ENCODE data around the gene NAA15. TPM values are rescaled to one million over a fixed set of nuclear protein-coding genes. Genes with fewer than 3 reads are reported as not detected.
"Not testable (repeated sequence)": the region's sequence is repeated elsewhere in the genome, so short reads cannot be mapped to it uniquely, and the experiment has no call there.

The NAA15 gene
- total and polyA plus RNA-seq, 4 donors, result 6.7 to 18.2 (median 11.1) TPM

GRCh38 chr4:139461022-139461628, 159.8 kb downstream of the NAA15 start:
- DNase-seq (ENCODE audit: low spot score), result no peak
- Histone ChIP-seq H3K4me3 (ENCODE audit: low read depth in 1 of 3, low read length in 3 of 3) (no peak overlapping the region), H3K36me3 (ENCODE audit: control insufficient read depth in 4 of 4, insufficient read depth in 3 of 4, low read depth in 1 of 4, low read length in 3 of 4) (peaks cover 0 to 3% (median 2%) of the 10 kb centered on the region in 4 donors), H3K27me3 (ENCODE audit: control insufficient read depth in 4 of 4, insufficient read depth in 4 of 4, low read length in 3 of 4) (no peaks in the 10 kb centered on the region), H3K4me1 (ENCODE audit: control insufficient read depth in 4 of 4, insufficient read depth in 4 of 4, low read length in 3 of 4) (peaks cover 4 to 30% (median 16%) of the 10 kb centered on the region in 4 donors), H3K9ac (ENCODE audit: low read depth in 1 of 2, low read length in 2 of 2) (no peak overlapping the region), H3K9me3 (ENCODE audit: control insufficient read depth in 4 of 4, low read length in 3 of 4) (no peaks in the 10 kb centered on the region), H3K27ac (ENCODE audit: low read depth in 1 of 2, low read length in 2 of 2) (no peak overlapping the region)
- no peak for TF ChIP-seq EGR1 (IDR thresholded peaks at IDR 0.05; ENCODE audit: low read depth in 2 of 2)
- WGBS, result 77% methylated on average over 5 of the region's 5 CpGs

- 98% methylated on average over 5 of the region's 5 CpGs for WGBS
Measured at GRCh38 chr4:139464512-139464911, 163.2 kb downstream of the NAA15 start.

DNA sequence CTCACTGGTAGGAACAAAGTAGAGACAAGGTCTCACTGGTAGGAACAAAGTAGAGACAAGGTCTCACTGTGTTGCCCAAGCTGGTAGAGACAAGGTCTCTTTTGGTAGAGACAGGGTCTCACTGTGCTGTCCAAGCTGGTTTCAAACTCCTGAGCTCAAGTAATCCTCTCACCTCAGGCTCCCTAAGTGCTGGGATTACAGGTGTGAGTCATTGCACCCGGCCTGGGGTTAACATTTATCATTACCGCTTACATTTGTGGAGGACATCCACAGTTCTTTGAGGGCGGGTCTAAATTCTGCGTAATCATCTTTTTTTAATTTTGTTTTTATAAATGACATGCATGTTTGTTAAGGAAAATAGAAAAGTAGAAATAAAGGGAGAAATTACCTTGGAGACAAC, 164.6 kb downstream of the NAA15 start:
- 79% methylated on average over 4 of the region's 4 CpGs for WGBS
- TF ChIP-seq FOXA2 (IDR thresholded peaks at IDR 0.05), result no peak
- no peak for TF ChIP-seq GABPA (IDR thresholded peaks at IDR 0.05 in 1 of 2, conservative IDR thresholded peaks at IDR 0.05 in 1 of 2)
- no peak for TF ChIP-seq TAF1 (conservative IDR thresholded peaks at IDR 0.05)
- TF ChIP-seq HNF4A (conservative IDR thresholded peaks at IDR 0.05), result no peak
- TF ChIP-seq, protein P1, sequence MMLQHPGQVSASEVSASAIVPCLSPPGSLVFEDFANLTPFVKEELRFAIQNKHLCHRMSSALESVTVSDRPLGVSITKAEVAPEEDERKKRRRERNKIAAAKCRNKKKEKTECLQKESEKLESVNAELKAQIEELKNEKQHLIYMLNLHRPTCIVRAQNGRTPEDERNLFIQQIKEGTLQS (IDR thresholded peaks at IDR 0.05), result no peak
- no peak for TF ChIP-seq FOXA1 (IDR thresholded peaks at IDR 0.05)
- TF ChIP-seq JUND (IDR thresholded peaks at IDR 0.05), result no peak
- no peak for TF ChIP-seq NR2F2 (IDR thresholded peaks at IDR 0.05)
- TF ChIP-seq EGR1 (IDR thresholded peaks at IDR 0.05; ENCODE audit: low read depth in 2 of 2), result no peak
- no peak for TF ChIP-seq ZBTB33 (IDR thresholded peaks at IDR 0.05)
- TF ChIP-seq RAD21 (IDR thresholded peaks at IDR 0.05), result no peak
- no peak for TF ChIP-seq RXRA (IDR thresholded peaks at IDR 0.05)
- no peak for TF ChIP-seq REST (IDR thresholded peaks at IDR 0.05)
- no peak for TF ChIP-seq YY1 (IDR thresholded peaks at IDR 0.05)
- TF ChIP-seq, protein P2, sequence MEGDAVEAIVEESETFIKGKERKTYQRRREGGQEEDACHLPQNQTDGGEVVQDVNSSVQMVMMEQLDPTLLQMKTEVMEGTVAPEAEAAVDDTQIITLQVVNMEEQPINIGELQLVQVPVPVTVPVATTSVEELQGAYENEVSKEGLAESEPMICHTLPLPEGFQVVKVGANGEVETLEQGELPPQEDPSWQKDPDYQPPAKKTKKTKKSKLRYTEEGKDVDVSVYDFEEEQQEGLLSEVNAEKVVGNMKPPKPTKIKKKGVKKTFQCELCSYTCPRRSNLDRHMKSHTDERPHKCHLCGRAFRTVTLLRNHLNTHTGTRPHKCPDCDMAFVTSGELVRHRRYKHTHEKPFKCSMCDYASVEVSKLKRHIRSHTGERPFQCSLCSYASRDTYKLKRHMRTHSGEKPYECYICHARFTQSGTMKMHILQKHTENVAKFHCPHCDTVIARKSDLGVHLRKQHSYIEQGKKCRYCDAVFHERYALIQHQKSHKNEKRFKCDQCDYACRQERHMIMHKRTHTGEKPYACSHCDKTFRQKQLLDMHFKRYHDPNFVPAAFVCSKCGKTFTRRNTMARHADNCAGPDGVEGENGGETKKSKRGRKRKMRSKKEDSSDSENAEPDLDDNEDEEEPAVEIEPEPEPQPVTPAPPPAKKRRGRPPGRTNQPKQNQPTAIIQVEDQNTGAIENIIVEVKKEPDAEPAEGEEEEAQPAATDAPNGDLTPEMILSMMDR (IDR thresholded peaks at IDR 0.05; ENCODE audit: low read depth, low read length, missing input control), result no peak
- TF ChIP-seq, protein P3, sequence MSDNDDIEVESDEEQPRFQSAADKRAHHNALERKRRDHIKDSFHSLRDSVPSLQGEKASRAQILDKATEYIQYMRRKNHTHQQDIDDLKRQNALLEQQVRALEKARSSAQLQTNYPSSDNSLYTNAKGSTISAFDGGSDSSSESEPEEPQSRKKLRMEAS (IDR thresholded peaks at IDR 0.05), result no peak
- no peak for DNase-seq (ENCODE audit: low spot score)
- no peaks in the 10 kb centered on the region for H3K9me3 ChIP-seq (ENCODE audit: control insufficient read depth in 4 of 4, low read length in 3 of 4)
- no peak overlapping the region for H3K4me3 ChIP-seq (ENCODE audit: low read depth in 1 of 3, low read length in 3 of 3)
- peaks cover 9 to 21% (median 17%) of the 10 kb centered on the region in 4 donors for H3K4me1 ChIP-seq (ENCODE audit: control insufficient read depth in 4 of 4, insufficient read depth in 4 of 4, low read length in 3 of 4)
- no peak overlapping the region for H3K27ac ChIP-seq (ENCODE audit: low read depth in 1 of 2, low read length in 2 of 2)
- no peaks in the 10 kb centered on the region for H3K27me3 ChIP-seq (ENCODE audit: control insufficient read depth in 4 of 4, insufficient read depth in 4 of 4, low read length in 3 of 4)
- peaks cover 0 to 2% (median under 1%) of the 10 kb centered on the region in 4 donors for H3K36me3 ChIP-seq (ENCODE audit: control insufficient read depth in 4 of 4, insufficient read depth in 3 of 4, low read depth in 1 of 4, low read length in 3 of 4)
- H3K9ac ChIP-seq (ENCODE audit: low read depth in 1 of 2, low read length in 2 of 2), result no peak overlapping the region

More at GRCh38 chr4:139464512-139464911, 163.2 kb downstream of the NAA15 start:
- peaks cover 2 to 18% (median 8%) of the 10 kb centered on the region in 4 donors for H3K4me1 ChIP-seq (ENCODE audit: control insufficient read depth in 4 of 4, insufficient read depth in 4 of 4, low read length in 3 of 4)
- H3K4me3 ChIP-seq (ENCODE audit: low read depth in 1 of 3, low read length in 3 of 3); DNase-seq (ENCODE audit: low spot score); H3K9me3 ChIP-seq (ENCODE audit: control insufficient read depth in 4 of 4, low read length in 3 of 4); H3K9ac ChIP-seq (ENCODE audit: low read depth in 1 of 2, low read length in 2 of 2); H3K27ac ChIP-seq (ENCODE audit: low read depth in 1 of 2, low read length in 2 of 2); H3K36me3 ChIP-seq (ENCODE audit: control insufficient read depth in 4 of 4, insufficient read depth in 3 of 4, low read depth in 1 of 4, low read length in 3 of 4); H3K27me3 ChIP-seq (ENCODE audit: control insufficient read depth in 4 of 4, insufficient read depth in 4 of 4, low read length in 3 of 4): not testable (repeated sequence)

DNA sequence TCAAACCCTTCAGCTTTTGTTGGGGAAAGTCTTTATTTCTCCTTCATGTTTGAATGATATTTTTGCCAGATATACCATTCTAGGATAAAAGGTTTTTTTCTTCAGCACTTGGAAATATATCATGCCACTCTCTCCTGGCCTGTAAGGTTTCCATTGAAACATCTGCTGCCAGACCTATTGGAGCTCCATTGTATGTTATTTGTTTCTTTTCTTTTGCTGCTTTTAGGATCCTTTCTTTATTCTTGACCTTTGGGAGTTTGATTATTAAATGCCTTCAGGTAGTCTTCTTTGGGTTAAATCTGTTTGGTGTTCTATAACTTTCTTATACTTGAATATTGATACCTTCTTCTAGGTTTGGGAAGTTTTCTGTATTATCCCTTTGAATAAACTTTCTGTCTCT, 167.5 kb downstream of the NAA15 start:
- H3K27ac ChIP-seq (ENCODE audit: low read depth in 1 of 2, low read length in 2 of 2); H3K27me3 ChIP-seq (ENCODE audit: control insufficient read depth in 4 of 4, insufficient read depth in 4 of 4, low read length in 3 of 4); H3K36me3 ChIP-seq (ENCODE audit: control insufficient read depth in 4 of 4, insufficient read depth in 3 of 4, low read depth in 1 of 4, low read length in 3 of 4); H3K9ac ChIP-seq (ENCODE audit: low read depth in 1 of 2, low read length in 2 of 2); DNase-seq (ENCODE audit: low spot score); H3K9me3 ChIP-seq (ENCODE audit: control insufficient read depth in 4 of 4, low read length in 3 of 4); H3K4me3 ChIP-seq (ENCODE audit: low read depth in 1 of 3, low read length in 3 of 3): not testable (repeated sequence)
- H3K4me1 ChIP-seq (ENCODE audit: control insufficient read depth in 4 of 4, insufficient read depth in 4 of 4, low read length in 3 of 4), result peaks cover 7 to 27% (median 19%) of the 10 kb centered on the region in 4 donors
